Right atrium auricular region (tissue), 2 donors: ENCODE data around the gene SCN8A. TPM values are rescaled to one million over a fixed set of nuclear protein-coding genes. Genes with fewer than 3 reads are reported as not detected.

Experiments used
- DNase-seq: peaks from one replicate; pipeline ENCODE4 v3.0.0-alpha.2; 2019; ENCODE audit warnings: low spot score
- H3K27ac ChIP-seq, 2 donors: fragments of 200-600 bp; sonication (generic); 1 replicate in 1 of 2; 2 replicates in 1 of 2; pipeline ENCODE4 v1.5.1; 2016 to 2019
- H3K27me3 ChIP-seq, 2 donors: fragments of 200-600 bp; sonication (generic); one replicate each; pipeline versions ENCODE4 v1.5.1 to v1.6.0; 2017 to 2019
- H3K36me3 ChIP-seq: fragments of 200-600 bp; sonication (generic); one replicate; pipeline ENCODE4 v1.5.1; 2016
- H3K4me1 ChIP-seq, 2 donors: fragments of 200-600 bp; sonication (generic); one replicate each; pipeline versions ENCODE4 v1.5.1 to v1.6.0; 2017 to 2019
- H3K4me3 ChIP-seq, 2 donors: fragments of 200-600 bp; sonication (generic); 1 replicate in 1 of 2; 2 replicates in 1 of 2; pipeline ENCODE4 v1.5.1; 2017 to 2019; ENCODE audit warnings: mild to moderate bottlenecking in 1 of 2, moderate library complexity in 1 of 2
- H3K9me3 ChIP-seq, 2 donors: fragments of 200-600 bp; sonication (generic); one replicate each; pipeline ENCODE4 v1.5.1; 2019
- total RNA-seq, 2 donors: library from RNA; depleted of rRNA; stranded (reverse); fragments of >200 nt; gene quantifications; one replicate each; pipeline ENCODE4 v1.1.0, GENCODE V29; 2016
- TF ChIP-seq, protein P1 (sequence below), 2 donors: fragments of 200-600 bp; sonication (generic); IDR thresholded peaks; one replicate each; pipeline ENCODE4 v1.5.1; 2019; ENCODE audit warnings: antibody characterized with exemption in 2 of 2

The SCN8A gene
- total RNA-seq, 2 donors from 2014 or later: 0.19 to 0.24 TPM

DNA sequence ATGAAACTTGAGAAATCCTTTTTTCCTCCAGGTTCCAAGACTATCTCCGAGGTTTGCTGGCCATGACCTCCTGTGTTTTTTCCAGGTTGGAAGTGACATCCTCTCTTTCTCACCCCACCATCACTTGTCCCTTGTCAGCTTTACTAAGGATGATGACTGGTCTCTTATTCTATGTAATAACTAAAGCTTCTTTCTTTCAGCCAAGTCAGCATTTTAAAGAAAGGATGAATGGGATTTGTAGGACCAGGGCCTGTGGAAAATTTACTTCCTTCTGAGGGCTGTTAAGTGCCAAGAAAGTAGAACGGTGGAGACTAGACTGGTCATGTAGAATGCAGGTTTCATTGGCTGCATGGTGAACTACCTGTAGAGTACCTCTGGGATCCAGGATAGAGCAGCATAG is 183.9 kb downstream of the SCN8A start:
- TF ChIP-seq, protein P1, sequence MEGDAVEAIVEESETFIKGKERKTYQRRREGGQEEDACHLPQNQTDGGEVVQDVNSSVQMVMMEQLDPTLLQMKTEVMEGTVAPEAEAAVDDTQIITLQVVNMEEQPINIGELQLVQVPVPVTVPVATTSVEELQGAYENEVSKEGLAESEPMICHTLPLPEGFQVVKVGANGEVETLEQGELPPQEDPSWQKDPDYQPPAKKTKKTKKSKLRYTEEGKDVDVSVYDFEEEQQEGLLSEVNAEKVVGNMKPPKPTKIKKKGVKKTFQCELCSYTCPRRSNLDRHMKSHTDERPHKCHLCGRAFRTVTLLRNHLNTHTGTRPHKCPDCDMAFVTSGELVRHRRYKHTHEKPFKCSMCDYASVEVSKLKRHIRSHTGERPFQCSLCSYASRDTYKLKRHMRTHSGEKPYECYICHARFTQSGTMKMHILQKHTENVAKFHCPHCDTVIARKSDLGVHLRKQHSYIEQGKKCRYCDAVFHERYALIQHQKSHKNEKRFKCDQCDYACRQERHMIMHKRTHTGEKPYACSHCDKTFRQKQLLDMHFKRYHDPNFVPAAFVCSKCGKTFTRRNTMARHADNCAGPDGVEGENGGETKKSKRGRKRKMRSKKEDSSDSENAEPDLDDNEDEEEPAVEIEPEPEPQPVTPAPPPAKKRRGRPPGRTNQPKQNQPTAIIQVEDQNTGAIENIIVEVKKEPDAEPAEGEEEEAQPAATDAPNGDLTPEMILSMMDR (IDR thresholded peaks at IDR 0.05): no peak
- H3K9me3 ChIP-seq: no peaks in the 10 kb centered on the region
- H3K4me3 ChIP-seq: no peak overlapping the region
- H3K4me1 ChIP-seq: no peaks in the 10 kb centered on the region
- H3K27me3 ChIP-seq: no peaks in the 10 kb centered on the region
- H3K36me3 ChIP-seq: no peaks in the 10 kb centered on the region
- no peak overlapping the region for H3K27ac ChIP-seq
- DNase-seq: no peak

DNA sequence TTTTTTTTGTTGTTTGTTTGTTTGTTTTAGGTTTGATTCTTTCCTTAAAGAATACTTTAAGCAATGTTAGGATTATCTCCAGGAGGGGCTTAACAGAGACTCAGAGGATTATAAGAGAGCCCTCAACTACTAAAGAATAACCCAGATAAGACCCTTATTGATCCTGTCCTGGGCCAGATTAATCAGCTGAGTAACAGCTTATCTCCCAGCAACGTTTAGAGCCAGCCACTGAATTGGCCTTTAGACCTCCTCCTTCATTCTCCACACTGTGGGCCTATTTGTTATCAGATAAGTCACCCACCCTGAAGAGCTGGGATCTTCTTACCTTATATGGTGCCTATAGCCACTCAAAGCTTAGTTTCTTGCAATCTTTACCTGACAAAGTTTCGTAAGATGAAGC is 186.4 kb downstream of the SCN8A start:
- no peaks in the 10 kb centered on the region for H3K4me1 ChIP-seq
- H3K27me3 ChIP-seq: no peaks in the 10 kb centered on the region
- H3K36me3 ChIP-seq: no peaks in the 10 kb centered on the region
- H3K9me3 ChIP-seq: no peaks in the 10 kb centered on the region
- DNase-seq: no peak
- H3K4me3 ChIP-seq: no peak overlapping the region
- H3K27ac ChIP-seq: no peak overlapping the region
- TF ChIP-seq, protein P1 (IDR thresholded peaks at IDR 0.05): no peak

DNA sequence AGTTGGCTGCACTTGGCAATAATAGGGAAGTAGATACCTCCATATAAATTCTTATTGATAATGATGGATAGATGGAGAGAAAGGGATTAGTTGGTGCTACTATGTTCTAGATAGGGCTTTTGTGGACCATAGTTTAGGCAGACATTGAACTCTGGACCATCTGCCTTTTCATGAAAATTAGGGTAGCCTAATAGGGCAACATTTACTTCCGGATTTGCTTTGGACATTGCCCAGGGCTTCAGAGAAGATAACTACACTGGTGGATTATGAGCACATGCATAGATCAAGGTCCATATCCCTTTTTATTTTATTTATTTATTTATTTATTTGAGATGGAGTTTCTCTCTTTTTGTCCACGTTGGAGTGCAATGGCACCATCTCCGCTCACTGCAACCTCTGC is 186.9 kb downstream of the SCN8A start:
- Histone ChIP-seq H3K27me3 (no peaks in the 10 kb centered on the region), H3K27ac (no peak overlapping the region), H3K4me3 (no peak overlapping the region), H3K9me3 (no peaks in the 10 kb centered on the region), H3K36me3 (no peaks in the 10 kb centered on the region), H3K4me1 (no peaks in the 10 kb centered on the region)
- no peak for DNase-seq
- TF ChIP-seq, protein P1 (IDR thresholded peaks at IDR 0.05): no peak

DNA sequence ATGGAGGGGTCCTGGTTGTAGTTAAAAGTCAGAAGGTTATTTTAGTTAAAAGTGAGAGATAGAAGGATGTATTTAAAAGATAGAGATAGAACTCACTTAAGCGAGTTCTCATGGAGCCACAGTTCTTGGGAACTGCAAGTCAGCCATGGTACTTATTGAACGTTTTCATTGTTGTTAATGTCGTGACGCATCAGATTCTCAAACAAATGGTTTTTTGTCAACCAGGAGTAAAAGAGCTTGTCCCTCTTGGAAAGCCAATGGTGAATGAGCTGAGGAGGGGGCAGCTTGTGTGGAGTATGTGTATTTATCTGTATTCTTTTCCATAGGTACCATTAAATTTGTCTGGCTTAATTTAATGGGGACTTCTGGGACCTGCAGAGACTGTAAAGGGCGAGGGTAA is 188.8 kb downstream of the SCN8A start:
- H3K36me3 ChIP-seq: no peaks in the 10 kb centered on the region
- no peak for DNase-seq
- no peaks in the 10 kb centered on the region for H3K4me1 ChIP-seq
- H3K9me3 ChIP-seq: no peaks in the 10 kb centered on the region
- TF ChIP-seq, protein P1 (IDR thresholded peaks at IDR 0.05): no peak
- H3K27me3 ChIP-seq: no peaks in the 10 kb centered on the region
- H3K4me3 ChIP-seq: no peak overlapping the region
- no peak overlapping the region for H3K27ac ChIP-seq

DNA sequence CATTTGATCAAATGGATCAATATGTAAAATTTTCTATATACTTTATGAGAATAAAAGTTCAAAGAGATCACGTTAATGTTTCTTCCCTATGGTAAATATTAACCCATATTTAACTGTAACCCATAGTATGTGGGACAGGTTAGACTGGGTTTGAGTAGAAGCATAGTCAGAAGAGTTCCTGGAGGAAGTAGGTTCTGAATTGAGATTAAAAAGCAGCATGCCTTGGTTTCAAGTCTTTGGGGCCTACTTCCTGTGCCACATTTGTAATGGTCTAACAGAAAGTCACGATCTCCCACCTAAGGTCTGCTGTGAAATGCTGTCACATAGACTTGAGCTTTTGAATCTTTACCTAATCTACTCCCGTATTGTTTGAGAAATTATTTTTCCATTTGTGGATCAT is 193.7 kb downstream of the SCN8A start:
- Histone ChIP-seq H3K4me1 (no peaks in the 10 kb centered on the region), H3K36me3 (no peaks in the 10 kb centered on the region), H3K27ac (no peak overlapping the region), H3K4me3 (no peak overlapping the region), H3K9me3 (no peaks in the 10 kb centered on the region), H3K27me3 (no peaks in the 10 kb centered on the region)
- TF ChIP-seq, protein P1 (IDR thresholded peaks at IDR 0.05): no peak
- DNase-seq: no peak

DNA sequence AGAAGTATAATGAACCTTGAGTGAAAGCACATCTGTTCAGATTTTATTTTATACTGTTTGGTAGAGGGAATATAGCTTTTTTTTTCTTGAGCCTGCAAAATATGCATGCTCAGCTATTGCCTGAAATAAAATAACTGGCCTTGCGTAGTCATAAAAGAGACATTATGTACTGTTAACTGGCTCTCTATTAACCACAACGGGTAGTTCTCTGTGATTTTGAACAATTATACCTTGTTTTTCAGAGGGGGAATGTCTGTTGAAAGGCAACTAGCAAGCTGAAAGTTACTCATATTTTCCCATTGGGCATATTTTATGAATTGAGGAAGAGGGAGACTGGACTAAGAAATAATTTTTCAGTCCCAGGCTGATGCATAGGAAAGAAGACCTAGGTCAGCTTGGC is 194.9 kb downstream of the SCN8A start:
- no peaks in the 10 kb centered on the region for H3K9me3 ChIP-seq
- H3K27ac ChIP-seq: no peak overlapping the region
- DNase-seq: no peak
- no peaks in the 10 kb centered on the region for H3K4me1 ChIP-seq
- TF ChIP-seq, protein P1 (IDR thresholded peaks at IDR 0.05): no peak
- H3K36me3 ChIP-seq: no peaks in the 10 kb centered on the region
- no peak overlapping the region for H3K4me3 ChIP-seq
- H3K27me3 ChIP-seq: no peaks in the 10 kb centered on the region
